HG03460 (cell line): Measurements from ENCODE around the gene CAMTA1.

Source experiments
- ATAC-seq: cut with Tn5 transposase; IDR thresholded peaks from one replicate; pipeline ENCODE4 v1.9.1; 2021; ENCODE audit not compliant: unreplicated experiment

Gene CAMTA1

DNA sequence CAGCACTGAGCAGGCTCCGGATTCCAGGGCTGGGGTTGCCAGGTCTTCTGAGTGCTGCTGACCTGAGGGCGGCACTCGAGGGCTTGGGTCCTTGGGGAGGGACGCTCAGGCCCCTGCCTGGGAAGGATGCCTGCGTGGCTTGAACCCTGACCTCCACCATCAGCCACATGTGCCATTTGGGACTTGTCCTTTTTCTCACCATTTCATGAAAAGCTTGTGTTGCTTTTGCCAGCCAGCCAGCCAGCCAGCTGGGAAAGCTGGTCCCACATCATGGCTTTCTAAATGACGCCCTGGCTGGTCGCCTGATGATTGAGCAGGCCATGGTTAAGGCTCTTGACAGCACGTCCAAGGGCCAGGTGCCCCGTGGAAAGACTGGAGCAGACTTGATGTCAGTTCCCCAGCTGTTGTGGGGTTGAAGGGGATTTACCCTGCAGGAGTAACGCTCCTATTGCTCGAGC is 168.7 kb downstream of the CAMTA1 start:
- no peak for ATAC-seq

- no peak for ATAC-seq
Measured at GRCh38 chr1:6954591-6954990, 169.3 kb downstream of the CAMTA1 start.

- no peak for ATAC-seq
Measured at GRCh38 chr1:6955357-6956094, 170.3 kb downstream of the CAMTA1 start.

DNA sequence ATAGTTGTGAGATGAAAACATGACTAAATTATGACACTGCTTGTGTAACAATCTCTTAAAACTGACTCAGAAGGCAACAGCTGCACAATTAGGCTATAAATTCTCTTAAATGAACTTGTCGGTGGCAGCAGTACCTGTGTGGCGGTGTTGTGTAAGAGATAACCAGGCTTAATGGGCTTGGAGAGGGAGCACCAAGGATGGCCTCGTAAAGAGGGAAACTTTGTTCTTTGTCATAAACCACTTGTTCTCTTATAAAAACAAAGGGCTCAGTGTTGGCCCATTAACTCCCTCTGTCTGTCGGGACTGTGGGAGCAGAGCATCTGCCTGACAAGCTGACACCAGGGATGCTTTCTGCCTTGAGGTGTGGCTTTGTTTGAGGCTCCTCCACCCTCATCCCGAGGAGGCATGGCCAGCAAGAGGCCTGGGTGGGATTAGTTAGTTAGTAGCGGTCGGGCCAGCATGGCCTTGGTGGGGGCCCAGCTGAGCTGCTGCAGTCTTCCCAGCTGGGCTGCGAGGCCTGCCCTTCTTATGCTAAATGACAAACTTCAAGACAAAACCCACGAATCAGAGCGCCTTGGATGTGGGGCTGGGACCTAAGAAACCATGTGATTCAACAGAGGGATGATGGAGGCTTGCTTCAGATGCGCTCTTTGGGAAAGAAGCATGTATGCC is 171.4 kb downstream of the CAMTA1 start:
- ATAC-seq: no peak

DNA sequence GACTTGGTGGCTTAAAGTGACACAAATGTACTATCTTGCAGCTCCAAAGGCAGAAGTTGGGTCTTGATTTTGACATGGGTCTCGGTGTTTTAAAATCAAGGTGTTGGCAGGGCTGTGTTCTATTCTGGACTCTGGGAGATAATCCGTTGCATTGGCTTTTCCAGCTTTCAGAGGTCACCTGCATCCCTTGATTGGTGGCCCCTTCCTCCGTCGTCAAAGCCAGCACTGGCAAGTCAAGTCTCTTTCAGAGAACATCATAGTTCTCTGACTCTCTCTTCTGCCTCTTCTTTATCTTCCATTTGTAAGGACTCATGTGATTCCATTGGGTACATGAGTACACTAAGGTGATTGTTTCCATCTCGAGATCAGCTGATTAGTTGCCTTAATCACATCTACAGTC is 172.1 kb downstream of the CAMTA1 start:
- ATAC-seq: no peak

- no peak for ATAC-seq
Measured at GRCh38 chr1:6958407-6959030, 173.3 kb downstream of the CAMTA1 start.

DNA sequence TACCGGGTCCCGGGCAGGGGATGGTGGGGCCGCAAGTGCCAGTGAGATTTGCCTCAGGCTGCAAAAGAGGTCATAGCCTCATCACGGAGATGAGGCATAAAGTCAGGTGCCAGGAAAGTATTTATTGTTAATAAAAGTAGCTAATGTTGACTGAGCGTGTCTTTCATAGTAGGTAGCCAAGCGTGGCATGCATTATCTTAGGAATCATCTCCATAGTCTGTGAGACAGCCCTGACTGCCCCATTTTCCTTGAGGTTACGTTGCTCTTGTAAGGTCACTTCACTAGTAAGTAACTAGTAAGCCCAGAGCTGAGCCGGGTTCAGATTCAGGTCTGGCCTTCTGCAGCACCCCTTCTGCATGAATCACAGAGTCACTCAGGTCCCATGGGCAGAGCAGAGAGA is 174.2 kb downstream of the CAMTA1 start:
- ATAC-seq: no peak

GRCh38 chr1:6960291-6960811 is 175.1 kb downstream of the CAMTA1 start:
- ATAC-seq: no peak

GRCh38 chr1:6960860-6961259 is 175.6 kb downstream of the CAMTA1 start:
- no peak for ATAC-seq

GRCh38 chr1:6961289-6961688 is 176.0 kb downstream of the CAMTA1 start:
- no peak for ATAC-seq

- no peak for ATAC-seq
Measured at GRCh38 chr1:6961905-6962477, 176.7 kb downstream of the CAMTA1 start.

- ATAC-seq: no peak
Measured at GRCh38 chr1:6962478-6962995, 177.3 kb downstream of the CAMTA1 start.

- ATAC-seq: no peak
Measured at GRCh38 chr1:6962996-6963911, 178.0 kb downstream of the CAMTA1 start.

- no peak for ATAC-seq
Measured at GRCh38 chr1:6963912-6964307, 178.7 kb downstream of the CAMTA1 start.

- ATAC-seq: no peak
Measured at GRCh38 chr1:6965083-6965934, 180.1 kb downstream of the CAMTA1 start.

GRCh38 chr1:6965935-6966241 is 180.6 kb downstream of the CAMTA1 start:
- no peak for ATAC-seq

GRCh38 chr1:6966326-6966725 is 181.1 kb downstream of the CAMTA1 start:
- ATAC-seq: no peak

- no peak for ATAC-seq
Measured at GRCh38 chr1:6967431-6968111, 182.3 kb downstream of the CAMTA1 start.

DNA sequence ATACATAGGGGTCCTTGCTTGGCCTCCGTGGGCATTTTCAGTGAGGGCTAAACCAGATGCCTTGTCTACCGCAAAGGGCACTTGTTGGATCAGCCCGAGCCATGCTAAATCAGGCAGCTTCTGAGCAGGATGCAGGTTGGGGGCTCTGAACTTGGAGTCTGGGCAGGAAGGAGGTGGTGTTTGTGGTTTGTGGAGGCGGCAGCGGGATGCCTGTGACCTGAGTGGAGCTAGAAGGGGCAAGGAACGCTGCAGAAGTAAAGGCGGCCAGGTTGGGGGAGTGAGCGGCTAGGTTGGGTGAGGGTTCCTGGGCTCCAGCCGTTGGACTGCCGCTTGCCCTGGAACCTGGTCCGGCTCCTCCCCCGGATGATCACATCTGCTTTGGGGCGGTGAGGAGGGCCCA is 183.9 kb downstream of the CAMTA1 start:
- ATAC-seq: no peak
